HG03354 (cell line): ENCODE results near the gene TNIP2.
"Not testable (repeated sequence)": the region's sequence is repeated elsewhere in the genome, so short reads cannot be mapped to it uniquely, and the experiment has no call there.

ENCODE experiments used
- ATAC-seq: cut with Tn5 transposase; IDR thresholded peaks from one replicate; pipeline ENCODE4 v1.9.1; 2021; ENCODE audit warnings: mild to moderate bottlenecking; ENCODE audit not compliant: unreplicated experiment, poor library complexity, severe bottlenecking

TNIP2 gene

GRCh38 chr4:2728806-2729532 lies 27.2 kb downstream of the TNIP2 start:
- ATAC-seq: no peak

GRCh38 chr4:2728221-2728620 lies 27.9 kb downstream of the TNIP2 start:
- no peak for ATAC-seq

GRCh38 chr4:2726881-2727280 lies 29.3 kb downstream of the TNIP2 start:
- ATAC-seq: not testable (repeated sequence)

- no peak for ATAC-seq
Measured at GRCh38 chr4:2725380-2725779, 30.8 kb downstream of the TNIP2 start.

- no peak for ATAC-seq
Measured at GRCh38 chr4:2723751-2724150, 32.4 kb downstream of the TNIP2 start.

- no peak for ATAC-seq
Measured at GRCh38 chr4:2722033-2722432, 34.1 kb downstream of the TNIP2 start.

GRCh38 chr4:2721586-2721985 lies 34.5 kb downstream of the TNIP2 start:
- no peak for ATAC-seq

- no peak for ATAC-seq
Measured at GRCh38 chr4:2716236-2716635, 39.9 kb downstream of the TNIP2 start.

GRCh38 chr4:2715426-2715825 lies 40.7 kb downstream of the TNIP2 start:
- ATAC-seq: no peak

- ATAC-seq: no peak
Measured at GRCh38 chr4:2714918-2715317, 41.2 kb downstream of the TNIP2 start.

GRCh38 chr4:2714061-2714770 lies 41.9 kb downstream of the TNIP2 start:
- ATAC-seq: no peak

GRCh38 chr4:2713337-2713736 lies 42.8 kb downstream of the TNIP2 start:
- no peak for ATAC-seq

GRCh38 chr4:2712261-2712842 lies 43.8 kb downstream of the TNIP2 start:
- no peak for ATAC-seq

- ATAC-seq: no peak
Measured at GRCh38 chr4:2702770-2703169, 53.4 kb downstream of the TNIP2 start.

GRCh38 chr4:2702361-2702760 lies 53.8 kb downstream of the TNIP2 start:
- no peak for ATAC-seq

- ATAC-seq: no peak
Measured at GRCh38 chr4:2700031-2700430, 56.1 kb downstream of the TNIP2 start.

GRCh38 chr4:2699534-2699933 lies 56.6 kb downstream of the TNIP2 start:
- no peak for ATAC-seq

- no peak for ATAC-seq
Measured at GRCh38 chr4:2698951-2699505, 57.1 kb downstream of the TNIP2 start.

GRCh38 chr4:2698504-2698903 lies 57.6 kb downstream of the TNIP2 start:
- no peak for ATAC-seq

GRCh38 chr4:2697995-2698414 lies 58.1 kb downstream of the TNIP2 start:
- no peak for ATAC-seq

GRCh38 chr4:2696423-2696822 lies 59.7 kb downstream of the TNIP2 start:
- ATAC-seq: peak; percentile 94
